Adipocyte (in vitro differentiated cells): Measurements from ENCODE around the gene ZBTB16.

Experiments used
- DNase-seq: peaks from one replicate; pipeline ENCODE4 v3.0.0-alpha.2; 2015; ENCODE audit warnings: low read depth
- H3K27me3 ChIP-seq: replicated peaks from 2 replicates; pipeline ENCODE4 v1.7.0; 2013; ENCODE audit warnings: mild to moderate bottlenecking, low read length, moderate library complexity; ENCODE audit not compliant: control insufficient read depth, insufficient read depth
- H3K36me3 ChIP-seq: 2 replicates; pipeline ENCODE4 v1.7.0; 2013; ENCODE audit warnings: low read length, mild to moderate bottlenecking, moderate library complexity; ENCODE audit not compliant: control insufficient read depth, insufficient read depth, severe bottlenecking
- H3K4me1 ChIP-seq: 2 replicates; pipeline ENCODE4 v1.7.0; 2013; ENCODE audit warnings: mild to moderate bottlenecking, low read length, moderate library complexity; ENCODE audit not compliant: control insufficient read depth, insufficient read depth
- H3K4me3 ChIP-seq: 2 replicates; pipeline ENCODE4 v1.7.0; 2013; ENCODE audit warnings: mild to moderate bottlenecking, low read length, moderate library complexity
- H3K9ac ChIP-seq: 2 replicates; pipeline ENCODE4 v1.7.0; 2013; ENCODE audit warnings: mild to moderate bottlenecking, low read length, moderate library complexity
- H3K9me3 ChIP-seq: 2 replicates; pipeline ENCODE4 v1.7.0; 2013; ENCODE audit warnings: mild to moderate bottlenecking, low read length, moderate library complexity; ENCODE audit not compliant: control insufficient read depth

Gene ZBTB16

DNA sequence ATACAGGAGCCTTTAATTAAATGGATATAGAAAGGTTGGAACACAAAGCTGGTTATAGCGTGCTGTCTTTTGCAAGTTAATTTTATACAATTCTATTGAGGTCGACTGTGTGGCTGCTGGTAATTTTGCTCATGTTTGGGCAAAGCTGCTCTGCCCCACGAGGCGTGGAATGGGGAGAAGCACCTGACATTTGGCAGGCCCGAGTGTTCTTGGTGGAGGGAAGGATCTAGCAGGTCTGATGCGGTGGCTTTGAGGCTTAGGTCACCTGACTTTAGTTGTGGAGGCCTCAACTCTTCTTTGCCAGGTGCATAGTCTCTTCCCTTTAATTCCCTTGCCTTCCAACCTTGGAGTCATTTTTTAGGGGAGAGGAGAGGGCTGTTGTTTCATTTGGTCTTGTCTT, 97.3 kb downstream of the ZBTB16 start:
- Histone ChIP-seq H3K4me3 (no peak overlapping the region), H3K27me3 (no peaks in the 10 kb centered on the region), H3K36me3 (peaks cover 54% of the 10 kb centered on the region), H3K9me3 (no peaks in the 10 kb centered on the region), H3K4me1 (peaks cover 86% of the 10 kb centered on the region), H3K9ac (peak overlapping the region; percentile 96)
- DNase-seq: no peak

GRCh38 chr11:114157476-114158050, 98.1 kb downstream of the ZBTB16 start:
- peak overlapping the region; percentile 96 for H3K9ac ChIP-seq

DNA sequence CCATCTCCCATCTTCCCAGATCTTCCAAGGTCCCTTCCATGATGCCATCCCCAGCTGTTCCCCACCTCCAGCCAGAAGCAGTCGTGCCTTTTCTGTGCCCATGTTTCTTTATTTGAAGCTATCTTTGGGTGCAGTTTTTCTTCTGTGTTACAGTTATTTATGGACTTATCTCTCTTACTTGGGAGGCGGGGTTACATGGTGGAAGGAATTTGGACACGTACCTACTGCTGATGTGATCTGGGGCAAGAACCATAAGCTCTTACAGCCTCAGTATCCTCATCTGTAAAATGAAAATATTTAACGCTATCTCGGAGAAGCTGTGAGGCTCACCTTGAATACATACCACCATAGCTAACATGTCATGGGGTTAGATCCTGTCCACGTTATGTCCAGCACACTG, 98.9 kb downstream of the ZBTB16 start:
- no peak for DNase-seq
- no peaks in the 10 kb centered on the region for H3K9me3 ChIP-seq
- peaks cover 53% of the 10 kb centered on the region for H3K36me3 ChIP-seq
- no peaks in the 10 kb centered on the region for H3K27me3 ChIP-seq
- peaks cover 82% of the 10 kb centered on the region for H3K4me1 ChIP-seq
- no peak overlapping the region for H3K4me3 ChIP-seq
- H3K9ac ChIP-seq: peak overlapping the region; percentile 96

More at GRCh38 chr11:114157476-114158050, 98.1 kb downstream of the ZBTB16 start:
- H3K9me3 ChIP-seq: no peaks in the 10 kb centered on the region
- peaks cover 86% of the 10 kb centered on the region for H3K4me1 ChIP-seq
- no peak for DNase-seq
- peaks cover 60% of the 10 kb centered on the region for H3K36me3 ChIP-seq
- H3K4me3 ChIP-seq: no peak overlapping the region
- H3K27me3 ChIP-seq: no peaks in the 10 kb centered on the region

GRCh38 chr11:114158886-114159285, 99.4 kb downstream of the ZBTB16 start:
- no peak overlapping the region for H3K4me3 ChIP-seq
- peak overlapping the region; percentile 96 for H3K9ac ChIP-seq
- H3K9me3 ChIP-seq: no peaks in the 10 kb centered on the region
- no peak for DNase-seq
- H3K27me3 ChIP-seq: no peaks in the 10 kb centered on the region
- H3K4me1 ChIP-seq: peaks cover 82% of the 10 kb centered on the region
- peaks cover 49% of the 10 kb centered on the region for H3K36me3 ChIP-seq

DNA sequence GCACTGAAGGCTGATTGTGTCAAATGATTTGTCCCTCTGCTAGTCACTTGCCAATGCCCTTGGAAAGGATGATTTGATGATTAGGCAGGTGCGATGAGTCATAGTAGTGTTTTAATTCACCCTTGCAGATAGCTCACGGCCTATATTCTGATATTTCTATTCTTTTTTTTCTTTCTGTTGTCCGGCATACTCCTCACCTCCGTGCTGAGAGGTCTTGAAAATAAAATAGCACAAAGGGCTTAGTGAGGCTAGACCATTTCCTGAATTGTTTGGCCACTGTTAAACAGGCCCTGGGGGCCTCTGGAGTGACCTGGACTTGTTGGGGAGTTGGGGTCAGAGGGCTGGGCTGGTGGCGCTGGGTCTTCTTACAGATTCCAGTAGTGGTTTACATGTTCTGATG, 99.8 kb downstream of the ZBTB16 start:
- DNase-seq: no peak
- Histone ChIP-seq H3K9me3 (no peaks in the 10 kb centered on the region), H3K27me3 (no peaks in the 10 kb centered on the region), H3K36me3 (peaks cover 46% of the 10 kb centered on the region), H3K4me3 (no peak overlapping the region), H3K4me1 (peaks cover 81% of the 10 kb centered on the region), H3K9ac (peak overlapping the region; percentile 96)

DNA sequence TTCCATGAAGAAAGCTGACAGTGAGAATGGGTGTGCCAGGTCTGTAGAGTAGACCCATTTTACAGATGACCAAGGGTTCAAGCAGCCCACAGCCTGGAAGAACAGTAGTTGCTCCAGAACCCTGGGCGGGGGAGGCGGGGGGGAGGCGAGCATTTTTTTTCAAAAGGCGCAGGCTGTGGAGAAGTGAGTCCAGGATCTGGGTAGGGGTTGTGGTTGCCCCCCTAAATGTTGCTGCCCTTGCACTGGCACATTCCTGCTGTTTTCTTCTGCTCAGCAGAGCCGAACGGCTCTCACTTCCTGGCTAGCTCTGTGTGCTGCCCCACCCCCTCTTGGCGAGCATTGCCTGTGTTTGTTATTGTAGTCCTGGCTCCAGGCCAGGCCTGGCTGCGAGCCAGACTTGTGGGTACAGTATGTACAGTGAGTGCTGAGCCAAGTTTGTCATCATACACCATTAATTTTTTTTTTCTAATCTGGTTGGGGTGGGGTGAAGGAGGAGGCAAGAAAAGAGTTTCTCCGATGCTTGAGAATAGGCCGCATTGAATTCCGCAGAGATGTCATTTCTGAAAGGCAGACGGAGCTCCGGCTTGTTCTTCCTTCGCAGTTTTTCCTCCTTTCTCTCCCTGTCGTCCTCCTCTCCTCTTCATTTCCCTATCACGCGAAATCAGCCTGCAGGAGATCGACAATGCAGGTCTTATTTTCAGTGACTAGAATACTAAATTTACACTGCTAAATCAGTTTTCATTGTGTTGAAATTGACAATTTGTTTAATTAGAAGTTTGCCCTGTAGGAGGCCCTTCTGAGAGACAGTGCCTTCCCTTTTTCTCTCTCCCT, 100.5 kb downstream of the ZBTB16 start:
- H3K9me3 ChIP-seq: no peaks in the 10 kb centered on the region
- H3K36me3 ChIP-seq: peaks cover 46% of the 10 kb centered on the region
- H3K4me3 ChIP-seq: peak overlapping the region; percentile 70
- H3K27me3 ChIP-seq: no peaks in the 10 kb centered on the region
- peak overlapping the region; percentile 96 for H3K9ac ChIP-seq
- DNase-seq: peak; percentile 97
- H3K4me1 ChIP-seq: peaks cover 83% of the 10 kb centered on the region

GRCh38 chr11:114160894-114161293, 101.4 kb downstream of the ZBTB16 start:
- DNase-seq: no peak
- peaks cover 83% of the 10 kb centered on the region for H3K4me1 ChIP-seq
- peak overlapping the region; percentile 96 for H3K9ac ChIP-seq
- no peaks in the 10 kb centered on the region for H3K9me3 ChIP-seq
- H3K4me3 ChIP-seq: peak overlapping the region; percentile 70
- peaks cover 48% of the 10 kb centered on the region for H3K36me3 ChIP-seq
- no peaks in the 10 kb centered on the region for H3K27me3 ChIP-seq

GRCh38 chr11:114161486-114162250, 102.2 kb downstream of the ZBTB16 start:
- no peaks in the 10 kb centered on the region for H3K27me3 ChIP-seq
- H3K4me3 ChIP-seq: peak overlapping the region; percentile 70
- H3K4me1 ChIP-seq: peaks cover 83% of the 10 kb centered on the region
- peaks cover 46% of the 10 kb centered on the region for H3K36me3 ChIP-seq
- no peaks in the 10 kb centered on the region for H3K9me3 ChIP-seq
- peak overlapping the region; percentile 96 for H3K9ac ChIP-seq
- DNase-seq: no peak

DNA sequence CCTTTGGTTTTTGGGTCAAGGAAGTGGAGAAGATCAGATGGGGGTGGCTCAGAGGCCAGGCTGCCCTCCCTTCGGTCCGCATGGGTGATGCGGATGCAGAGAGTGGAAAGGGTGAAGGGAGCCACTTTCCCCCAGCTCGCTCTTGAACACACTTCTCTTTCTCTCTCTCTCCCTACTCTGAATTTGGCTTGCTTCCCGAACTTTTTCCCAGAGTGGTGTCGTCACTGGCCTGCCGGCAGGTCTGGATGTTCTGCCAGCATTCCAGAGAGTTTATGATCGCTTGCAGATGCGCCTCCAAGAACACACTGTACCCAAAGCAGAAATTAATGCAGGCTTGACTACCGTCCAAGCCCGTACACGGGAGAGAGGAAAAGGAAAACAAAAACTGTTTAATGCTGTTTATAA, 103.2 kb downstream of the ZBTB16 start:
- Histone ChIP-seq H3K9me3 (no peaks in the 10 kb centered on the region), H3K4me3 (peak overlapping the region; percentile 34), H3K4me1 (peaks cover 89% of the 10 kb centered on the region), H3K27me3 (no peaks in the 10 kb centered on the region), H3K9ac (peak overlapping the region; percentile 96), H3K36me3 (peaks cover 35% of the 10 kb centered on the region)
- DNase-seq: peak; percentile 99

DNA sequence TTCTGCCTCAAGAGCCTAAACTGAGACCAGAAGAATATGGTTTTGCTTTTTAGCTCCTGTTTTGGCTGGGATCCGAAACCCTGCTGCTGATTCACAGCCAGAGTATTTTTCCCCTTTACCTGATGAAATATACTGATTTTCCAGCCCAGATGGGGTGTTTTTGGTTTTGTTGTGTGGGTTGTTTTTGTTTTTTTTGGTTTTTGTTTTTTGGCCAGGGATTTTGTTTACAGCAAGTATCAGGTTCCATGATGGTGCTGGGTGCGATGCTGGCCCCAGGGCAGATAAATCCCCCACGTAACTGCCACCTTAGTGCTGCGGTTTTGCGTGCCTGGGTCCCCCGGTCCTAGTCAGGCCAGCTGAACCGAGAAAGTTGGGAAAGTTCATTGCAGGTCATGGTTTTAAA, 103.7 kb downstream of the ZBTB16 start:
- Histone ChIP-seq H3K9ac (peak overlapping the region; percentile 95), H3K9me3 (no peaks in the 10 kb centered on the region), H3K36me3 (peaks cover 33% of the 10 kb centered on the region), H3K4me1 (peaks cover 89% of the 10 kb centered on the region), H3K27me3 (no peaks in the 10 kb centered on the region), H3K4me3 (peak overlapping the region; percentile 37)
- DNase-seq: peak; percentile 90

- H3K4me3 ChIP-seq: peak overlapping the region; percentile 37
- H3K4me1 ChIP-seq: peaks cover 89% of the 10 kb centered on the region
- no peak for DNase-seq
- no peaks in the 10 kb centered on the region for H3K27me3 ChIP-seq
- H3K9ac ChIP-seq: peak overlapping the region; percentile 95
- H3K36me3 ChIP-seq: peaks cover 30% of the 10 kb centered on the region
- no peaks in the 10 kb centered on the region for H3K9me3 ChIP-seq
Observed at GRCh38 chr11:114163830-114164401, 104.4 kb downstream of the ZBTB16 start.
